Measurements from ENCODE around the gene KCNK4.

The KCNK4 gene

GRCh38 chr11:64254326-64254725, 36.8 kb upstream of the KCNK4 start:
- DNase-seq = no peak

GRCh38 chr11:64255135-64256128, 35.7 kb upstream of the KCNK4 start:
- DNase-seq = no peak

DNA sequence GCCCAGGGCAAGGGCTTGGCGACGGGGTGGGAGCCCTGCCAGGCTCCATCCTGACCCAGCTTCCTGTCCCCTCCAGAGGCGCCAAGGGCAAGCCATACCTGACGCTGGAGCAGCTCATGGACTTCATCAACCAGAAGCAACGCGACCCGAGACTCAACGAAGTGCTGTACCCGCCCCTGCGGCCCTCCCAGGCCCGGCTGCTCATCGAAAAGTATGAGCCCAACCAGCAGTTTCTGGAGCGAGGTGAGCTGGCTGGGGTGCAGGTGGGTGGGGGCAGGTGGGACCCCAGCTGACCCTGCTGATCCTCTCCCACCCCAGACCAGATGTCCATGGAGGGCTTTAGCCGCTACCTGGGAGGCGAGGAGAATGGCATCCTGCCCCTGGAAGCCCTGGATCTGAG, 34.8 kb upstream of the KCNK4 start:
- no peak for DNase-seq

DNA sequence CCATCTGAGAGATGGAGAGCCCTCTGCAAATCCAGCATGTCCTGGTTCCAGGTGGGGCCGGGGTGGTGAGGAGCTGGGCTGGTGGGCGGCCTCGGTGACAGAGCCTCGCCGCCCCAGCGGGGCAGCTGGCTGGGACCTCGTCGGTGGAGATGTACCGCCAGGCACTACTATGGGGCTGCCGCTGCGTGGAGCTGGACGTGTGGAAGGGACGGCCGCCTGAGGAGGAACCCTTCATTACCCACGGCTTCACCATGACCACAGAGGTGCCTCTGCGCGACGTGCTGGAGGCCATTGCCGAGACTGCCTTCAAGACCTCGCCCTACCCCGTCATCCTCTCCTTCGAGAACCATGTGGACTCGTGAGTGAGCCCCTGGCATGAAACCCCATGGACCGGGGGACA, 32.7 kb upstream of the KCNK4 start:
- DNase-seq = no peak

DNA sequence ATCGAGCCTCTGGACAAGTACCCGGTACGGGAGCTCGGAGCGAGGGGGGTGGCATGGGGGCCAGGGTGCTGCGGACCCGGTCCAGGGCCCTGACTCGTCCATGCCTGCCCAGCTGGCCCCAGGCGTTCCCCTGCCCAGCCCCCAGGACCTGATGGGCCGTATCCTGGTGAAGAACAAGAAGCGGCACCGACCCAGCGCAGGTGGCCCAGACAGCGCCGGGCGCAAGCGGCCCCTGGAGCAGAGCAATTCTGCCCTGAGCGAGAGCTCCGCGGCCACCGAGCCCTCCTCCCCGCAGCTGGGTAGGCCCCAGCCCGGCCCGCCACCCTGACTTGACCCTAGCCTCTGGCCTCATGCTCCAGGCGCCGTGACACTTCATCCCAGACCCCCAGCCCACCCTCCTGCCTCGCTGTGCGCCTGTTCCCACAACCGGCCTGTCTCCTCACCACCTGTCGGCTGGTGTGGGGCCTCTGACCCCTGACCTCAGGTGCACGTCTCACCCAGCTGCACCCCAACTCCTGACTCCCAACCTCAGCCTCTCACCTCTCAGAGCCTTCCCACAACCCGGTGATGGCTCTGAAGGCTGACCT, 32.1 kb upstream of the KCNK4 start:
- no peak for DNase-seq

DNA sequence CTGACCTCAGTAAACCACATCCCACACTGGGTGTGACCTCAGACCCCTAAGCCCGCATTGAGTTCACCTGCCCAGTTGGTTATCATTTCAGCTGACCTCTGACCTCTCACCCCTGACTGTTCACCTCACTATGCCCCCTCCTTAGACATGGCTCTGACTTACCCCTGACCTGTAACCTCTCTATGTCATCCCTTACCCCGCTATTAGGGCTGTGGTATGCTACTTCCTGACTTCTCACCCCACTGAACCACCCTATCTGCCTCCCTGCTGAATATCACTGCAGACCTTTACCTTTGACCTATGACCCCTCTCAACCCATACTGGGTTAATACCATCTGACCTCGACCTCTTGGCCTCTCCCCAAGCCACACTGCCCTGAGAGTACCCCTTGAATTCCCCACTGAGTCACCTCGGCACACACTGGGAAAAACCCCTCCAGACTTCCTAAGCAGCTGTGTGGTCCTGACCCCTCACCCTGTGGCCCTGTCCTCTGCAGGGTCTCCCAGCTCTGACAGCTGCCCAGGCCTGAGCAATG, 31.5 kb upstream of the KCNK4 start:
- no peak for DNase-seq

DNA sequence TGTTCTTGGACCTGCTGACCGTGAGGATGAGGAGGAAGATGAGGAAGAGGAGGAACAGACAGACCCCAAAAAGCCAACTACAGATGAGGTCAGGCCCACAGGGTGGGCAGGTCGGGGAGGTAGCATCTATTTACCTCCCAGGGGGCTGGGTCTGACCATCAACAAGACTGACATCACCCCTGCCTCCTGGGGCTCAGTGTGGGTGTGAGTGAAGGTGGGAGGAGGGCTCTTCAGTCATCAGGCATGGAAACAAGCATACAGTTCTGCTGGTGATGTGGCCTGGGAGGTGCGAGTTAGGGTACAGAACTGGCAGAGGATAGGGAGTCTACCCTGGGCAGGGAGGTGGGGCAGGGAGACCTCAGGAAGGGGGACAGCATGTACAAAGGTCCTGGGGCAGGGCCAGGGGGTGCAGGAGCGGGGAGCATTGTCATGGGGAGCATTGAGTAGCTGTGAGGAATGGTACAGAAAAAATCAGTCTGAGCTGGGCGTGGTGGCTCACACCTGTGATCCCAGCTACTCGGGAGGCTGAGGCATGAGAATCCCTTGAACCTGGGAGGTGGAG, 30.9 kb upstream of the KCNK4 start:
- DNase-seq = no peak

DNA sequence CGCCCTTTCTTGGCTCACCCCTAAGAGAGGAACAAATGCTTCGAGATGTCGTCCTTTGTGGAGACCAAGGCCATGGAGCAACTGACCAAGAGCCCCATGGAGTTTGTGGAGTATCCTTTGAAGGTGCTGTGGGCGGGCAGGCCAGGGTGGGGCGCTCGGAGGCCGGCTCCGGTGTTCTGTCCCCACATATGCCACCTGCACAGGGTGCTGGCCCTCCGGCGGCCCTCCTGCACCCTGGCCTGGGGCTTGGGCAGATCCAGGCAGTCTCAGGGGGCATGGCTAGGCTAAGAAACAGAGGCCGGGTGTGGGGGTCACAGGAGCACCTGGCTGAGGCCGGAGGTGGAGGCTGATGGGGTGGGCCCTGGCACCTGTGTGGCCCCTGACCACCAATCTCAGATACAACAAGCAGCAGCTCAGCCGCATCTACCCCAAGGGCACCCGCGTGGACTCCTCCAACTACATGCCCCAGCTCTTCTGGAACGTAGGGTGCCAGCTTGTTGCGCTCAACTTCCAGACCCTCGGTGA, 29.5 kb upstream of the KCNK4 start:
- DNase-seq = no peak

DNA sequence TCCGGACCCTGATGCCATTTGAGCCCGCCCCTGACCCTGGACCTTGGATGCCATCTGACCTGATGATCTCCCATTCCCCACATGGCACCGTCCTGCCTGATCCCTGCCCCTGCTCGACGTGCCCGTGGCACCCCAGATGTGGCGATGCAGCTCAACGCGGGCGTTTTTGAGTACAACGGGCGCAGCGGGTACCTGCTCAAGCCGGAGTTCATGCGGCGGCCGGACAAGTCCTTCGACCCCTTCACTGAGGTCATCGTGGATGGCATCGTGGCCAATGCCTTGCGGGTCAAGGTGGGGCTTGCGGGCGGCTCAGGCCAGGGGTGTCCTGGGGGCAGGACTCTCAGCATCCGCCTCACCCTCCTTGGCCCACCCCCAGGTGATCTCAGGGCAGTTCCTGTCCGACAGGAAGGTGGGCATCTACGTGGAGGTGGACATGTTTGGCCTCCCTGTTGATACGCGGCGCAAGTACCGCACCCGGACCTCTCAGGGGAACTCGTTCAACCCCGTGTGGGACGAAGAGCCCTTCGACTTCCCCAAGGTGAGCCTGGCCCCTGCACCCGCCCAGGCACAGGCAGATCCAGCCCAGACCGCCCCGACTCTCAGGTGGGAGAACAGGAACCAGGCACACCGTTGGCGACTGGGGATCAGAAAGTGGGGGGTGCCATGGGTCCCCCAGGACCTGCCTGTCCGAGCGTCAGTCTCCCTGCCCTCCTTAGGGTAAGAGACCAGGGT, 28.7 kb upstream of the KCNK4 start:
- no peak for DNase-seq

- DNase-seq = no peak
Measured at GRCh38 chr11:64263021-64263946, 27.8 kb upstream of the KCNK4 start.

DNA sequence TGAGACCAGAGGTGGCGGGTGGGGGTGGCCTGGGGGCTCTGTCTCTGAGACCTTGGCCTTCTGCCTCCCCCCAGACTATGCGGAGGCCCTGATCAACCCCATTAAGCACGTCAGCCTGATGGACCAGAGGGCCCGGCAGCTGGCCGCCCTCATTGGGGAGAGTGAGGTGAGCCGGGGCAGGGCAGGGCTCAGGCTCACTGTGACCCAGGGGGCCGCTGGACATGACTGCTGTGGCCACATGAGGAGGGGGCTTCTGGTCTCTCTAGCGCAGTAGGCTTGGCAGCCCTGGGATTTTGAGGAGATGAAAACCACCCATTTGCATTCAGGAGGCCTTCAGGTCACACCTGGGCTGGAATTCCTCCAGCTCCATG, 27.2 kb upstream of the KCNK4 start:
- DNase-seq = no peak

- DNase-seq = no peak
Measured at GRCh38 chr11:64264371-64264852, 26.7 kb upstream of the KCNK4 start.

DNA sequence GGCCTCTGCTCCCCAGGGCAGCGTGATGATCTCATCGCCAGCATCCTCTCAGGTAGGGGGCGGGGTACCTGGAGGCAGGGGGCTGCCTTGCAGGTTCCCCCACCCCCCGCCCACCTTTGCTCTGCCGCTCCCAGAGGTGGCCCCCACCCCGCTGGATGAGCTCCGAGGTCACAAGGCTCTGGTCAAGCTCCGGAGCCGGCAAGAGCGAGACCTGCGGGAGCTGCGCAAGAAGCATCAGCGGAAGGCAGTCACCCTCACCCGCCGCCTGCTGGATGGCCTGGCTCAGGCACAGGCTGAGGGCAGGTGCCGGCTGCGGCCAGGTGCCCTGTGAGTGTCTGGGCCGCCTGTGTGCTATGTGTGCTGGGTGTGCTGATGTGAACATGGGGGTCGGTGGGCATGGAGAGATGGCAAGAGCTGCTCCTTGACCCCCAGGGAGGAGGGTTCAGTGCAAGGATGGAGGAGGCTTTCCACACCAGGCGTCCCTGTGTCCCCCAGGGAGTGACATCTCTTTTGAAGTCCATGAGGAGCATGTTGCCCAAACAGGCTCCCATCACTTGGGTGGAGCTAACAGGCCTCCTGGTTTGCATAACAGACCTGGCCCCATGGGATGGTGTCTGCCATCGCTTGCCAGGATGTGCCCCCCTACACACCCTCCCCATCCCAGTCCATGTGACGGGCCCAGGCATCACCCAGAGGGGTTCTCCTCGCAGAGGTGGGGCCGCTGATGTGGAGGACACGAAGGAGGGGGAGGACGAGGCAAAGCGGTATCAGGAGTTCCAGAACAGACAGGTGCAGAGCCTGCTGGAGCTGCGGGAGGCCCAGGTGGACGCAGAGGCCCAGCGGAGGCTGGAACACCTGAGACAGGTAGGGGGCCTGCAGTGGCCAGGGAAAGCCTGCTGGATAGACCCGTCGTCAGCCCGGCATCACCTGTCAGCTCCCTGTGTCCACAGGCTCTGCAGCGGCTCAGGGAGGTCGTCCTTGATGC, 25.6 kb upstream of the KCNK4 start:
- no peak for DNase-seq

DNA sequence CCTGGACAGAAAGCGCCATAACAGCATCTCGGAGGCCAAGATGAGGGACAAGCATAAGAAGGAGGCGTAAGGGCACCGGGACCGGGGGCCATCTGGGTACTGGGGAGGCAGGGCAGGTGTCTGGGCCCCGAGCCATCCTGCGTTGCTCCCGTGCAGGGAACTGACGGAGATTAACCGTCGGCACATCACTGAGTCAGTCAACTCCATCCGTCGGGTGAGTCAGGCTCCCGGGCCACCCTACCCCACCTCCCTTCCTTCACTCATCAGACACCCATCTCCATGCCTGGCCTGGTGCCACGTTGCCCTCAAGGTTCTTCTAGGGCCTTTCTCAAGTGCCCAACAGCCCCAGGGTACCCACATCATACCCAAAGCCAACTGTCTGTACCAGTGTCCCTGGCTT, 24.8 kb upstream of the KCNK4 start:
- no peak for DNase-seq

DNA sequence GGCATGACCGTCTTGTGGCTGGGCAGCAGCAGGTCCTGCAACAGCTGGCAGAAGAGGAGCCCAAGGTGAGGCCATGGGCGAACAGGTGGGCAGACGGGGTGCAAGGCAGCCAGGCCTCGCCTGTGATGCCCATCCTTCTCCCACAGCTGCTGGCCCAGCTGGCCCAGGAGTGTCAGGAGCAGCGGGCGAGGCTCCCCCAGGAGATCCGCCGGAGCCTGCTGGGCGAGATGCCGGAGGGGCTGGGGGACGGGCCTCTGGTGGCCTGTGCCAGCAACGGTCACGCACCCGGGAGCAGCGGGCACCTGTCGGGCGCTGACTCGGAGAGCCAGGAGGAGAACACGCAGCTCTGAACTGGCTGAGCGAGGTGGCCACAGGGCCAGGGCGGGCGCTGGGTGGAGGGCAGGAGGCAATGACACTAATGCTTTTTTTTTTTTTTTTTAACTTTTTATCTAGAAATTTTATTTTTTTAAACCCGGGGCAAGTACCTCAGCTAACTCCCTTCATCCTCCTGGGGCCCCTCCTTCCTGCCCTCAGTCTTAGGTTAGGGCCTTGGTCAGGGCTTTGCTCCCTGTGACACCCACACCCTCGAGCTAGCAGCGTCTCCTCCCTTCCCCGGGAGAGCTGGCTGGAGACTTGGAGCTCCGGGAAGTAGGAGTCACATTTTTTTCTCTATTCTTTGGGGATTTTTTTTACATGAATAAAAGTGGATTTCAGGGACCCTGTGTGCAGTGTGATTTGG, 23.7 kb upstream of the KCNK4 start:
- DNase-seq = no peak

DNA sequence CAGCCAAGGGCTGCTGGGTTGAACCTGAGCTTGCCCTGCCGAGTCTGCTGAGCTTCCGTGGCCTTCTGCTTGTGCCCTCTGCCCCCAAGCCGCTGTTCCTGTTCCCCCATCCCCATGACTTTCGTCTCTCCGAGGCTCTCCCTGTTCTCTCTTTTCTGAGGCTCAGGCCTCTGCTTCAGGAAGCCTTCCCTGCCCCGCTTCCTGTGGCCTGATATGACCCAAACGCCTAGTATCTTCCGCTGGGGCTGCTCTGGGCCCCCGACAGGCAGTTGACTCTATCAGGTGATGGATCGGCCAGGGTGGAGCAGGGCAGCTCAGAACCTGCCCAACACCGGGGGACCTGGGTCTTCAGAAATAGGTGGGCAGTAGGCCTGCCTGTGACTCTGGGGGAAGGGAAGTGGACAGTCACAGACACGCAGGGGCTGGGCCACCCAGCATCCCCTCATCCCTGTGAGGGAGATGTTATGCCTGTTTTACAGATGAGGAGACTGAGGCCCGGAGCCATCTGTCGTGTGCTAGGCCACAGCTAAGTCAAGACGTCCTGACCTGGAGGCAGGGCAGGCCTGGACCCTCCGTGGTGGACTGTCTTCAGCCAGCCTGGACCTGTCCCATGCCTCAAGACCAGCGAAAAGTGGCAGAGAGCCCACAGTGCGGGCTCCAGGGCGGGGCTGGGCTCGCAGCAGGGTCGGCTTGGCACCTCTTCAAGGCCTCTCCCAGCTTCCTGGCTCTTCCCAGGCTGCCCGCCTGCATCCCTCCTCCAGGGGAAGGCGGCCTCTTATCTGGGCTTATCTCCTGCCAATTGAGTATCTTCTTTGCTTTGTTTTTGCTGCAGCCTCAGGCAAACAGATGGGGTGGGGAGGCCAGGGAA, 22.8 kb upstream of the KCNK4 start:
- DNase-seq = peak; percentile 15

GRCh38 chr11:64268893-64269539, 22.1 kb upstream of the KCNK4 start:
- DNase-seq = peak; percentile 74
